Psoas muscle (tissue), 8 donors: ENCODE measurements around the gene CRYZ. TPM values are rescaled to one million over a fixed set of nuclear protein-coding genes. Genes with fewer than 3 reads are reported as not detected.
A peak's percentile ranks its signal among the peaks of the same experiment; 100 is the strongest.

ENCODE experiments used
- ATAC-seq, 4 donors: fragments of 200-7000 bp; cut with Tn5 transposase; one replicate each; pipeline ENCODE4 v1.9.1; 2020; ENCODE audit warnings: moderate library complexity in 3 of 4, mild to moderate bottlenecking in 2 of 4
- DNase-seq, 2 donors: peaks; one replicate each; pipeline ENCODE4 v3.0.0-alpha.2; 2020
- H3K27ac ChIP-seq: fragments of 200-600 bp; one replicate; pipeline ENCODE4 v1.8.0; 2022
- H3K27me3 ChIP-seq, 3 donors: fragments of 200-600 bp in 1 of 3; one replicate each; pipeline versions ENCODE4 v1.6.1 to v1.8.0; 2013 to 2022; ENCODE audit warnings: low read length in 2 of 3, mild to moderate bottlenecking in 2 of 3, moderate library complexity in 1 of 3; ENCODE audit not compliant: insufficient read depth in 3 of 3
- H3K36me3 ChIP-seq, 2 donors: fragments of 200-600 bp in 1 of 2; one replicate each; pipeline versions ENCODE4 v1.6.1 to v1.8.0; 2013 to 2022; ENCODE audit warnings: low read depth in 1 of 2, mild to moderate bottlenecking in 1 of 2, moderate library complexity in 1 of 2; ENCODE audit not compliant: insufficient read depth in 1 of 2
- H3K4me1 ChIP-seq: fragments of 200-600 bp; one replicate; pipeline ENCODE4 v1.8.0; 2022
- H3K4me3 ChIP-seq: fragments of 200-600 bp; one replicate; pipeline ENCODE4 v1.8.0; 2022; ENCODE audit warnings: mild to moderate bottlenecking
- H3K9me3 ChIP-seq: fragments of 200-600 bp; one replicate; pipeline ENCODE4 v1.8.0; 2022
- WGBS, 3 donors: extraction: QIAGEN DNeasy Blood & Tissue Kit; methylation state at CpG; one replicate each; pipeline versions ENCODE4 v1.1.6 to v1.1.7; 2013; 5-methylcytosine and 5-hydroxymethylcytosine counted together
- intact Hi-C, 2 donors: fragments of 100-400 bp; cut with DNase I; formaldehyde crosslinking; loops; one replicate each; pipeline versions ENCODE4 v1.11.0 to v1.14.2; 2022
- long read RNA-seq, 2 donors: library from polyadenylated mRNA; unstranded; transcript quantifications; one replicate each; pipeline ENCODE4 v2.0.0, GENCODE V29; 2021
- polyA plus RNA-seq, 3 donors: library from polyadenylated mRNA; stranded (reverse); fragments of 200-250 nt; gene quantifications; one replicate each; pipeline ENCODE4 v1.2.3, GENCODE V29; 2013
- total RNA-seq, 4 donors: library from RNA; stranded (reverse); fragmentation: NEBNext Ultra II Directional in 2 of 4; extraction: Animal tissue kit (Norgen Biotek cat#: 25700) in 2 of 4; gene quantifications; one replicate each; pipeline versions ENCODE4 v1.2.1 to v1.2.4, GENCODE V29; 2021 to 2023
- TF ChIP-seq, protein P1 (sequence below): fragments of 200-600 bp; IDR thresholded peaks from one replicate; pipeline ENCODE4 v1.8.0; 2022; ENCODE audit warnings: antibody characterized with exemption
- donor health status: healthy with polysubstance abuse.
- donor health status: DM: no; HTN: no; CAD: no; lungs with moderate emphysema.
- donor health status: Bipolar disorder and iron deficiency.
- donor health status: healthy.
- donor health status: DM: yes; HTN: yes; CAD: no.
- donor health status: DM: no; HTN: no; CAD: no.
- donor health status: DM: no; HTN: no; CAD: no.
- donor health status: DM: yes; HTN: yes; CAD: no.

CRYZ gene, protein sequence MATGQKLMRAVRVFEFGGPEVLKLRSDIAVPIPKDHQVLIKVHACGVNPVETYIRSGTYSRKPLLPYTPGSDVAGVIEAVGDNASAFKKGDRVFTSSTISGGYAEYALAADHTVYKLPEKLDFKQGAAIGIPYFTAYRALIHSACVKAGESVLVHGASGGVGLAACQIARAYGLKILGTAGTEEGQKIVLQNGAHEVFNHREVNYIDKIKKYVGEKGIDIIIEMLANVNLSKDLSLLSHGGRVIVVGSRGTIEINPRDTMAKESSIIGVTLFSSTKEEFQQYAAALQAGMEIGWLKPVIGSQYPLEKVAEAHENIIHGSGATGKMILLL
- total RNA-seq (10 to 100 TPM in 3 of 4 donors, 1 to 10 TPM in 1; 7.6 to 36.1 (median 12.6) TPM), polyA plus RNA-seq (10 to 100 TPM in 2 of 3 donors, 1 to 10 TPM in 1; 9.9 to 18.6 (median 18.2) TPM)
- long read RNA-seq, donor 1, partial matches to known transcripts: 0 of 3 reads
- long read RNA-seq, donor 1, other reads (novel, unspliced or antisense): 0 of 3 reads
- long read RNA-seq, donor 2, partial matches to known transcripts: 0 of 4 reads
- long read RNA-seq, donor 2, other reads (novel, unspliced or antisense): 1 of 4 reads

GRCh38 chr1:74732960-74733603 is at the start of gene CRYZ, which contains the start of gene TYW3:
TSS of gene CRYZ (minus strand) at chr1:74733050. CDS start at chr1:74724821, 8,229 bp downstream.
TSS of gene TYW3 (plus strand) at chr1:74733152. CDS start at chr1:74733245, 93 bp downstream.
- Histone ChIP-seq H3K4me1 (peaks cover 27% of the 10 kb centered on the region), H3K4me3 (peak within 1 kb of the TSS; percentile 87), H3K27ac (peak within 1 kb of the TSS; percentile 90), H3K36me3 (peaks cover 3 to 16% of the 10 kb centered on the region in 2 donors), H3K27me3 (no peaks in the 10 kb centered on the region), H3K9me3 (no peaks in the 10 kb centered on the region)
- DNase-seq (peak; percentile 90 to 94), ATAC-seq (peak; percentile 92 to 98 (median 97))
- WGBS, 3 donors: 1 to 3% (median 2%) methylated on average over 30 of the region's 30 CpGs
- TF ChIP-seq, protein P1, sequence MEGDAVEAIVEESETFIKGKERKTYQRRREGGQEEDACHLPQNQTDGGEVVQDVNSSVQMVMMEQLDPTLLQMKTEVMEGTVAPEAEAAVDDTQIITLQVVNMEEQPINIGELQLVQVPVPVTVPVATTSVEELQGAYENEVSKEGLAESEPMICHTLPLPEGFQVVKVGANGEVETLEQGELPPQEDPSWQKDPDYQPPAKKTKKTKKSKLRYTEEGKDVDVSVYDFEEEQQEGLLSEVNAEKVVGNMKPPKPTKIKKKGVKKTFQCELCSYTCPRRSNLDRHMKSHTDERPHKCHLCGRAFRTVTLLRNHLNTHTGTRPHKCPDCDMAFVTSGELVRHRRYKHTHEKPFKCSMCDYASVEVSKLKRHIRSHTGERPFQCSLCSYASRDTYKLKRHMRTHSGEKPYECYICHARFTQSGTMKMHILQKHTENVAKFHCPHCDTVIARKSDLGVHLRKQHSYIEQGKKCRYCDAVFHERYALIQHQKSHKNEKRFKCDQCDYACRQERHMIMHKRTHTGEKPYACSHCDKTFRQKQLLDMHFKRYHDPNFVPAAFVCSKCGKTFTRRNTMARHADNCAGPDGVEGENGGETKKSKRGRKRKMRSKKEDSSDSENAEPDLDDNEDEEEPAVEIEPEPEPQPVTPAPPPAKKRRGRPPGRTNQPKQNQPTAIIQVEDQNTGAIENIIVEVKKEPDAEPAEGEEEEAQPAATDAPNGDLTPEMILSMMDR: no peak
- intact Hi-C loops: no loop called here

GRCh38 chr1:74780594-74780993 is 47.7 kb upstream of the CRYZ start:
- H3K4me3 ChIP-seq: no peak overlapping the region
- H3K9me3 ChIP-seq: no peaks in the 10 kb centered on the region
- no peaks in the 10 kb centered on the region for H3K4me1 ChIP-seq
- H3K27me3 ChIP-seq: no peaks in the 10 kb centered on the region
- ATAC-seq (no peak), DNase-seq (no peak)
- TF ChIP-seq, protein P1: no peak
- no peak overlapping the region for H3K27ac ChIP-seq
- intact Hi-C loops: no loop called here
- no peaks in the 10 kb centered on the region for H3K36me3 ChIP-seq
- WGBS, 3 donors: 33 to 44% (median 35%) methylated on average over 2 of the region's 2 CpGs

- Histone ChIP-seq H3K36me3 (no peaks in the 10 kb centered on the region), H3K27ac (no peak overlapping the region), H3K4me1 (no peaks in the 10 kb centered on the region), H3K9me3 (no peaks in the 10 kb centered on the region), H3K4me3 (no peak overlapping the region), H3K27me3 (no peaks in the 10 kb centered on the region)
- ATAC-seq (no peak), DNase-seq (no peak)
- intact Hi-C loops: no loop called here
- TF ChIP-seq, protein P1: no peak
Measured at GRCh38 chr1:74779750-74780149, 46.9 kb upstream of the CRYZ start.

GRCh38 chr1:74777525-74777924 is 44.7 kb upstream of the CRYZ start:
- TF ChIP-seq, protein P1: no peak
- no peak for DNase-seq
- 97 to 100% (median 98%) methylated on average over 1 of the region's 1 CpG for WGBS, 3 donors
- Histone ChIP-seq H3K9me3 (no peaks in the 10 kb centered on the region), H3K27ac (no peak overlapping the region), H3K4me3 (no peak overlapping the region), H3K27me3 (no peaks in the 10 kb centered on the region), H3K4me1 (no peaks in the 10 kb centered on the region), H3K36me3 (no peaks in the 10 kb centered on the region)
- ATAC-seq: no peak
- intact Hi-C loops: no loop called here
